B cell (primary cell): ENCODE measurements around the gene COL26A1. TPM values are rescaled to one million over a fixed set of nuclear protein-coding genes. Genes with fewer than 3 reads are reported as not detected.

Experiments
- ATAC-seq: fragments of 200-7000 bp; cut with Tn5 transposase; one replicate; pipeline ENCODE4 v1.10.0; 2021; ENCODE audit warnings: low read depth, mild to moderate bottlenecking, moderate number of reproducible peaks, moderate library complexity
- CTCF ChIA-PET: fragments of 350-600 bp; sonication (Branson Sonifier 250); formaldehyde crosslinking; loops from one replicate; lab custom pipeline; 2021; ENCODE audit warnings: antibody characterized with exemption, inconsistent platforms; lab: Charles Lee
- POLR2A ChIA-PET: fragments of 350-600 bp; sonication (Branson Sonifier 250); formaldehyde crosslinking; loops from one replicate; lab custom pipeline; 2021; ENCODE audit warnings: antibody characterized with exemption; lab: Charles Lee
- DNase-seq: peaks from one replicate; pipeline ENCODE4 v3.0.0; 2013
- H2AFZ ChIP-seq: 2 replicates; pipeline ENCODE4 v1.6.1; 2012; ENCODE audit warnings: mild to moderate bottlenecking, low read depth, low read length; ENCODE audit not compliant: insufficient read depth, poor library complexity, severe bottlenecking
- H3K27ac ChIP-seq, 2 donors: 1 replicate in 1 of 2; 2 replicates in 1 of 2; pipeline ENCODE4 v1.5.1; 2012 to 2013; ENCODE audit warnings: low read length in 2 of 2, mild to moderate bottlenecking in 2 of 2, moderate library complexity in 1 of 2
- H3K27me3 ChIP-seq, 4 experiments: fragments of 200-600 bp in 1 of 4; sonication (generic) in 1 of 4; replicated peaks in 1 of 4; 1 replicate in 2 of 4; 2 replicates in 2 of 4; pipeline versions ENCODE4 v1.6.1 to v1.7.0; 2013 to 2016; ENCODE audit warnings: low read length in 3 of 4, mild to moderate bottlenecking in 2 of 4, mixed read lengths in 1 of 4, moderate library complexity in 1 of 4; ENCODE audit not compliant: insufficient read depth in 4 of 4, control insufficient read depth in 3 of 4; ENCODE audit errors: control extremely low read depth in 1 of 4
- H3K36me3 ChIP-seq, 2 experiments: replicated peaks in 1 of 2; 1 replicate in 1 of 2; 2 replicates in 1 of 2; pipeline versions ENCODE4 v1.6.1 to v1.7.1; 2013; ENCODE audit warnings: low read length in 1 of 2; ENCODE audit not compliant: insufficient read depth in 2 of 2, control insufficient read depth in 1 of 2; ENCODE audit errors: control extremely low read depth in 1 of 2, extremely low read depth in 1 of 2
- H3K4me1 ChIP-seq, 2 donors: fragments of 200-600 bp in 1 of 2; sonication (generic) in 1 of 2; 1 replicate in 1 of 2; 2 replicates in 1 of 2; pipeline versions ENCODE4 v1.5.1 to v1.6.1; 2013 to 2017; ENCODE audit warnings: low read length in 2 of 2; ENCODE audit not compliant: control insufficient read depth in 2 of 2, insufficient read depth in 2 of 2
- H3K4me2 ChIP-seq: replicated peaks from 2 replicates; pipeline ENCODE3; 2012; ENCODE audit warnings: mild to moderate bottlenecking, low read depth, low read length; ENCODE audit not compliant: poor library complexity, severe bottlenecking
- H3K4me3 ChIP-seq, 5 experiments: fragments of 200-600 bp in 1 of 5; sonication (generic) in 1 of 5; 1 replicate in 3 of 5; 2 replicates in 2 of 5; pipeline versions ENCODE4 v1.5.1 to v1.7.0; 2011 to 2016; ENCODE audit warnings: low read length in 4 of 5, mild to moderate bottlenecking in 4 of 5, low read depth in 2 of 5, control low read depth in 1 of 5, moderate library complexity in 1 of 5; ENCODE audit not compliant: insufficient read depth in 1 of 5; ENCODE audit errors: control extremely low read depth in 1 of 5, extremely low read depth in 1 of 5
- H3K79me2 ChIP-seq: fragments of 200-600 bp; sonication (generic); one replicate; pipeline ENCODE4 v1.6.0; 2016; ENCODE audit warnings: low read length; ENCODE audit not compliant: control insufficient read depth, insufficient read depth
- H3K9ac ChIP-seq: fragments of 200-600 bp; sonication (generic); 2 replicates; pipeline ENCODE4 v1.6.1; 2017; ENCODE audit warnings: mild to moderate bottlenecking, low read length, moderate library complexity
- H3K9me3 ChIP-seq, 3 donors: one replicate each; pipeline versions ENCODE4 v1.6.1 to v1.7.1; 2013; ENCODE audit warnings: low read length in 2 of 3; ENCODE audit not compliant: control insufficient read depth in 2 of 3, insufficient read depth in 1 of 3; ENCODE audit errors: control extremely low read depth in 1 of 3
- H4K20me1 ChIP-seq: 2 replicates; pipeline ENCODE4 v1.6.0; 2012; ENCODE audit warnings: mild to moderate bottlenecking, low read length; ENCODE audit not compliant: insufficient read depth, control insufficient read depth, poor library complexity, severe bottlenecking
- H3K27ac Mint-ChIP-seq: one replicate; pipeline ENCODE4 v1.8.0; 2021; ENCODE audit warnings: mixed read lengths
- H3K27me3 Mint-ChIP-seq: one replicate; pipeline ENCODE4 v1.8.0; 2021; ENCODE audit warnings: mixed read lengths
- H3K4me1 Mint-ChIP-seq: one replicate; pipeline ENCODE4 v1.8.0; 2021; ENCODE audit warnings: mixed read lengths
- H3K4me3 Mint-ChIP-seq: one replicate; pipeline ENCODE4 v1.8.0; 2021; ENCODE audit warnings: mixed read lengths
- H3K9me3 Mint-ChIP-seq: one replicate; pipeline ENCODE4 v1.8.0; 2022; ENCODE audit warnings: mixed read lengths; ENCODE audit not compliant: insufficient read depth
- CTCF ChIP-seq: fragments of 200-600 bp; IDR thresholded peaks from one replicate; pipeline ENCODE4 v1.8.0; 2022; ENCODE audit warnings: antibody characterized with exemption, mild to moderate bottlenecking
- EZH2 ChIP-seq: IDR thresholded peaks from 2 replicates; pipeline ENCODE4 v1.6.1; 2012; ENCODE audit warnings: borderline replicate concordance, low read depth, mild to moderate bottlenecking, moderate library complexity, low read length; ENCODE audit not compliant: insufficient read depth, poor library complexity, severe bottlenecking
- WGBS: methylation state at CpG from one replicate; pipeline ENCODE4 v1.1.5; 2013; ENCODE audit warnings: missing lambda C conversion rate; ENCODE audit not compliant: insufficient coverage; 5-methylcytosine and 5-hydroxymethylcytosine counted together
- intact Hi-C: fragments of 100-400 bp; cut with micrococcal nuclease; formaldehyde crosslinking; loops from one replicate; pipeline ENCODE4 v1.10.0; 2022
- polyA plus RNA-seq: library from polyadenylated mRNA; depleted of rRNA; stranded (reverse); fragments of >200 nt; gene quantifications from 2 replicates; pipeline ENCODE4 v1.2.3, GENCODE V29; 2012
- total RNA-seq, 2 donors: library from RNA; stranded (reverse); fragments of 120-200 nt in 1 of 2; gene quantifications; 1 replicate in 1 of 2; 2 replicates in 1 of 2; pipeline versions ENCODE4 v1.2.3 to v1.2.4, GENCODE V29; 2013 to 2022

The COL26A1 gene
- total and polyA plus RNA-seq, 2 donors (not counting 1 experiment from before 2014, with no cell fraction given): not detected

- Histone ChIP-seq H3K4me1 (peaks cover 0 to 9% of the 10 kb centered on the region in 2 donors), H3K9me3 (peaks cover 0 to 4% (median 0%) of the 10 kb centered on the region in 3 donors), H3K36me3 (no peaks in the 10 kb centered on the region), H2AFZ (no peak overlapping the region), H3K4me3 (no peak overlapping the region), H3K79me2 (no peaks in the 10 kb centered on the region), H3K4me2 (no peak overlapping the region), H4K20me1 (no peaks in the 10 kb centered on the region), H3K27ac (no peak overlapping the region), H3K9ac (no peak overlapping the region), H3K27me3 (peaks cover 0 to 13% (median 3%) of the 10 kb centered on the region in 4 experiments)
- WGBS: 96% methylated on average over 18 of the region's 19 CpGs
- ChIA-PET CTCF (interaction anchor here (1.2 kb wide), 1 partner anchor 10 kb away, joined by 8 read pairs; no protein-coding TSS in a partner anchor), POLR2A (no interaction called here)
- H3K4me3 Mint-ChIP-seq: no peak overlapping the region
- intact Hi-C loops: no loop called here
- peaks cover 22% of the 10 kb centered on the region for H3K27me3 Mint-ChIP-seq
- H3K9me3 Mint-ChIP-seq: no peaks in the 10 kb centered on the region
- no peak overlapping the region for H3K27ac Mint-ChIP-seq
- peaks cover 9% of the 10 kb centered on the region for H3K4me1 Mint-ChIP-seq
- ATAC-seq (no peak), DNase-seq (no peak)
- TF ChIP-seq EZH2: no peak
- TF ChIP-seq CTCF: no peak
Observed at GRCh38 chr7:101373812-101374614, 11.3 kb downstream of the COL26A1 start.

- ChIA-PET POLR2A (no interaction called here), CTCF (no interaction called here)
- Histone ChIP-seq H3K4me1 (peaks cover 0 to 9% of the 10 kb centered on the region in 2 donors), H3K9ac (no peak overlapping the region), H4K20me1 (no peaks in the 10 kb centered on the region), H3K27ac (no peak overlapping the region), H3K79me2 (no peaks in the 10 kb centered on the region), H3K27me3 (peaks cover 0 to 13% (median 3%) of the 10 kb centered on the region in 4 experiments), H3K4me2 (no peak overlapping the region), H2AFZ (no peak overlapping the region), H3K4me3 (no peak overlapping the region), H3K9me3 (peaks cover 0 to 4% (median 0%) of the 10 kb centered on the region in 3 donors), H3K36me3 (no peaks in the 10 kb centered on the region)
- intact Hi-C loops: no loop called here
- ATAC-seq: no peak
- WGBS: 100% methylated on average over 1 of the region's 3 CpGs
- no peak overlapping the region for H3K27ac Mint-ChIP-seq
- H3K9me3 Mint-ChIP-seq: no peaks in the 10 kb centered on the region
- DNase-seq: no peak
- no peak overlapping the region for H3K4me3 Mint-ChIP-seq
- TF ChIP-seq CTCF: no peak
- no peak for TF ChIP-seq EZH2
- peaks cover 9% of the 10 kb centered on the region for H3K4me1 Mint-ChIP-seq
- H3K27me3 Mint-ChIP-seq: peaks cover 22% of the 10 kb centered on the region
Observed at GRCh38 chr7:101374990-101375389, 12.3 kb downstream of the COL26A1 start.
